WTC11 (cell line): ENCODE data around the gene LRIG1. TPM values are rescaled to one million over a fixed set of nuclear protein-coding genes. Genes with fewer than 3 reads are reported as not detected.

Experiments
- ATAC-seq: fragments of 200-7000 bp; cut with Tn5 transposase; 2 replicates; pipeline ENCODE4 v1.10.0; 2021; ENCODE audit warnings: mild to moderate bottlenecking, moderate library complexity
- CTCF ChIA-PET: fragments of 300-600 bp; sonication (Branson Sonifier 250); formaldehyde crosslinking; loops from one replicate; lab custom pipeline; 2021; ENCODE audit warnings: antibody characterized with exemption; lab: Charles Lee
- POLR2A ChIA-PET: fragments of 350-600 bp; sonication (Branson Sonifier 250); formaldehyde crosslinking; loops from one replicate; lab custom pipeline; 2021; ENCODE audit warnings: antibody characterized with exemption; lab: Charles Lee
- DNase-seq: peaks from one replicate; pipeline ENCODE4 v3.0.0; 2021; ENCODE audit warnings: low spot score
- H3K27ac Mint-ChIP-seq: 2 replicates; pipeline ENCODE4 v1.8.0; 2021; ENCODE audit warnings: mixed read lengths
- H3K27me3 Mint-ChIP-seq: 2 replicates; pipeline ENCODE4 v1.8.0; 2021; ENCODE audit warnings: low read depth, mild to moderate bottlenecking, moderate library complexity, mixed read lengths
- H3K36me3 Mint-ChIP-seq: 2 replicates; pipeline ENCODE4 v1.8.0; 2021; ENCODE audit warnings: mixed read lengths
- H3K4me1 Mint-ChIP-seq: 2 replicates; pipeline ENCODE4 v1.8.0; 2022; ENCODE audit warnings: mixed read lengths
- H3K4me3 Mint-ChIP-seq: 2 replicates; pipeline ENCODE4 v1.8.0; 2021; ENCODE audit warnings: mild to moderate bottlenecking, moderate library complexity, mixed read lengths
- H3K9me3 Mint-ChIP-seq: 2 replicates; pipeline ENCODE4 v1.8.0; 2021; ENCODE audit warnings: mixed read lengths
- GTF2I ChIP-seq: fragments of 250-450 bp; sonication (Bioruptor Pico); conservative IDR thresholded peaks from 2 replicates; pipeline ENCODE4 v1.4.0; 2021; ENCODE audit warnings: mild to moderate bottlenecking
- JAZF1 ChIP-seq: fragments of 250-450 bp; sonication (Bioruptor Pico); IDR thresholded peaks from 2 replicates; pipeline ENCODE4 v1.9.0; 2021; ENCODE audit warnings: moderate library complexity, mild to moderate bottlenecking, inconsistent platforms
- SMAD3 ChIP-seq: sonication (generic); formaldehyde crosslinking; IDR thresholded peaks from 2 replicates; pipeline ENCODE4 v1.8.0; 2022; ENCODE audit warnings: missing genetic modification reagents, mild to moderate bottlenecking, borderline replicate concordance
- TEAD4 ChIP-seq: sonication (generic); formaldehyde crosslinking; IDR thresholded peaks from 2 replicates; pipeline ENCODE4 v1.8.0; 2022; ENCODE audit warnings: mild to moderate bottlenecking, missing genetic modification reagents
- ZNF219 ChIP-seq: sonication (generic); formaldehyde crosslinking; IDR thresholded peaks from 2 replicates; pipeline ENCODE4 v1.8.0; 2023; ENCODE audit warnings: missing genetic modification reagents, mild to moderate bottlenecking, borderline replicate concordance
- ZNF232 ChIP-seq: sonication (generic); formaldehyde crosslinking; IDR thresholded peaks from 2 replicates; pipeline ENCODE4 v1.8.0; 2022; ENCODE audit warnings: mild to moderate bottlenecking, missing genetic modification reagents
- ZNF671 ChIP-seq: fragments of 250-450 bp; sonication (Bioruptor Pico); IDR thresholded peaks from 2 replicates; pipeline ENCODE4 v1.8.0; 2021; ENCODE audit warnings: mild to moderate bottlenecking
- total RNA-seq: library from RNA; stranded (reverse); gene quantifications from 3 replicates; pipeline ENCODE4 v1.2.3, GENCODE V29; 2021
- TF ChIP-seq, protein P1 (sequence below): sonication (generic); formaldehyde crosslinking; IDR thresholded peaks from 2 replicates; pipeline ENCODE4 v1.8.0; 2023; ENCODE audit warnings: mild to moderate bottlenecking, missing genetic modification reagents
- TF ChIP-seq, protein P2 (sequence below): sonication (generic); formaldehyde crosslinking; IDR thresholded peaks from 2 replicates; pipeline ENCODE4 v1.8.0; 2022; ENCODE audit warnings: mild to moderate bottlenecking, missing genetic modification reagents
- TF ChIP-seq, protein P3 (sequence below): fragments of 200-600 bp; IDR thresholded peaks from 2 replicates; pipeline ENCODE4 v1.8.0; 2022; ENCODE audit warnings: antibody characterized with exemption
- TF ChIP-seq, protein P4 (sequence below): sonication (generic); formaldehyde crosslinking; IDR thresholded peaks from 2 replicates; pipeline ENCODE4 v1.8.1; 2023; ENCODE audit warnings: mild to moderate bottlenecking, missing genetic modification reagents, moderate library complexity
- TF ChIP-seq, protein P5 (sequence below): sonication (generic); formaldehyde crosslinking; IDR thresholded peaks from 2 replicates; pipeline ENCODE4 v1.8.0; 2022; ENCODE audit warnings: mild to moderate bottlenecking, missing genetic modification reagents
- TF ChIP-seq, protein P6 (sequence below): fragments of 250-450 bp; sonication (Bioruptor Pico); IDR thresholded peaks from 2 replicates; pipeline ENCODE4 v1.9.0; 2021; ENCODE audit warnings: mild to moderate bottlenecking
- TF ChIP-seq, protein P7 (sequence below): sonication (generic); formaldehyde crosslinking; conservative IDR thresholded peaks from 2 replicates; pipeline ENCODE4 v1.8.1; 2023; ENCODE audit warnings: mild to moderate bottlenecking, low read depth, missing genetic modification reagents, moderate library complexity
- TF ChIP-seq, protein P8 (sequence below): sonication (generic); formaldehyde crosslinking; IDR thresholded peaks from 2 replicates; pipeline ENCODE4 v1.8.0; 2022; ENCODE audit warnings: mild to moderate bottlenecking, missing genetic modification reagents

LRIG1 gene
- total RNA-seq, 1 experiment from 2014 or later = 105 TPM

DNA sequence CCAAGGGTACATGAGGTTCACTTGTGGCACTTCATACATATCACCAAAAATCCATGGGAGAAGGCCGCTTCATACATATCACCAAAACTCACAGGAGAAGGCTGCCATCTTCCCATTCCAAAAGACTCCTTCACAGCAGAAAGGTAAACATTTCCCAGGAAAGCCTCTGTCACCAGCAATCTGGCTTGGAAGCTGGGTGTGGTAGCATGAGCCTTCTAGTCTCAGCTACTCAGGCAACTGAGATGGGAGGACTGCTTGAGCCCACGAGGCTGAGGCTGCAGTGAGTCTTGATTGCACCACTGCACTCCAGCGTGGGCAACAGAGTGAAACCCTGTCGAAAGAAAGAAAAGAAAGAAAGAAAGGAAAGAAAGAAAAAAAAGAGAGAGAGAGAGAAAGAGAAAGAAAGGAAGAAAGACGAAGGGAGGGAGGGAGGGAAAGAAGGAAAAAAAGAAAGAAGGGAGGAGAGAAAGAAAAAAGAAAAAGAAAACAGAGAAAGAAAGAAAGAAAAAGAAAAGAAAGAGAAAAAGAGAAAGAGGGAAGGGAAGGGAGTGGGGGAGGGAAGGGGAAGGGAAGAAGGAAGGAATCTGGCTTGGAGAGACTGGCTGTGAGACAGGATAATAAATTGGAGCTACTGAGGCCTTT, 7.2 kb downstream of the LRIG1 start:
- CTCF ChIA-PET = interaction anchor here (0.6 to 1.5 kb wide), 2 partner anchors 85 to 732 kb away, joined by 3 to 7 read pairs; no protein-coding TSS in a partner anchor
- POLR2A ChIA-PET = interaction anchor here (1.5 to 3.3 kb wide), 2 partner anchors 10 to 51 kb away, joined by 4 to 13 read pairs; no protein-coding TSS in a partner anchor
- TF ChIP-seq, protein P1, sequence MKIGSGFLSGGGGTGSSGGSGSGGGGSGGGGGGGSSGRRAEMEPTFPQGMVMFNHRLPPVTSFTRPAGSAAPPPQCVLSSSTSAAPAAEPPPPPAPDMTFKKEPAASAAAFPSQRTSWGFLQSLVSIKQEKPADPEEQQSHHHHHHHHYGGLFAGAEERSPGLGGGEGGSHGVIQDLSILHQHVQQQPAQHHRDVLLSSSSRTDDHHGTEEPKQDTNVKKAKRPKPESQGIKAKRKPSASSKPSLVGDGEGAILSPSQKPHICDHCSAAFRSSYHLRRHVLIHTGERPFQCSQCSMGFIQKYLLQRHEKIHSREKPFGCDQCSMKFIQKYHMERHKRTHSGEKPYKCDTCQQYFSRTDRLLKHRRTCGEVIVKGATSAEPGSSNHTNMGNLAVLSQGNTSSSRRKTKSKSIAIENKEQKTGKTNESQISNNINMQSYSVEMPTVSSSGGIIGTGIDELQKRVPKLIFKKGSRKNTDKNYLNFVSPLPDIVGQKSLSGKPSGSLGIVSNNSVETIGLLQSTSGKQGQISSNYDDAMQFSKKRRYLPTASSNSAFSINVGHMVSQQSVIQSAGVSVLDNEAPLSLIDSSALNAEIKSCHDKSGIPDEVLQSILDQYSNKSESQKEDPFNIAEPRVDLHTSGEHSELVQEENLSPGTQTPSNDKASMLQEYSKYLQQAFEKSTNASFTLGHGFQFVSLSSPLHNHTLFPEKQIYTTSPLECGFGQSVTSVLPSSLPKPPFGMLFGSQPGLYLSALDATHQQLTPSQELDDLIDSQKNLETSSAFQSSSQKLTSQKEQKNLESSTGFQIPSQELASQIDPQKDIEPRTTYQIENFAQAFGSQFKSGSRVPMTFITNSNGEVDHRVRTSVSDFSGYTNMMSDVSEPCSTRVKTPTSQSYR = no peak
- TF ChIP-seq JAZF1 (no peak), ZNF671 (CRISPR knock-in tag) (no peak)
- TF ChIP-seq, protein P2, sequence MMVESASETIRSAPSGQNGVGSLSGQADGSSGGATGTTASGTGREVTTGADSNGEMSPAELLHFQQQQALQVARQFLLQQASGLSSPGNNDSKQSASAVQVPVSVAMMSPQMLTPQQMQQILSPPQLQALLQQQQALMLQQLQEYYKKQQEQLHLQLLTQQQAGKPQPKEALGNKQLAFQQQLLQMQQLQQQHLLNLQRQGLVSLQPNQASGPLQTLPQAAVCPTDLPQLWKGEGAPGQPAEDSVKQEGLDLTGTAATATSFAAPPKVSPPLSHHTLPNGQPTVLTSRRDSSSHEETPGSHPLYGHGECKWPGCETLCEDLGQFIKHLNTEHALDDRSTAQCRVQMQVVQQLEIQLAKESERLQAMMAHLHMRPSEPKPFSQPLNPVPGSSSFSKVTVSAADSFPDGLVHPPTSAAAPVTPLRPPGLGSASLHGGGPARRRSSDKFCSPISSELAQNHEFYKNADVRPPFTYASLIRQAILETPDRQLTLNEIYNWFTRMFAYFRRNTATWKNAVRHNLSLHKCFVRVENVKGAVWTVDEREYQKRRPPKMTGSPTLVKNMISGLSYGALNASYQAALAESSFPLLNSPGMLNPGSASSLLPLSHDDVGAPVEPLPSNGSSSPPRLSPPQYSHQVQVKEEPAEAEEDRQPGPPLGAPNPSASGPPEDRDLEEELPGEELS (CRISPR knock-in tag) = no peak
- TF ChIP-seq, protein P3, sequence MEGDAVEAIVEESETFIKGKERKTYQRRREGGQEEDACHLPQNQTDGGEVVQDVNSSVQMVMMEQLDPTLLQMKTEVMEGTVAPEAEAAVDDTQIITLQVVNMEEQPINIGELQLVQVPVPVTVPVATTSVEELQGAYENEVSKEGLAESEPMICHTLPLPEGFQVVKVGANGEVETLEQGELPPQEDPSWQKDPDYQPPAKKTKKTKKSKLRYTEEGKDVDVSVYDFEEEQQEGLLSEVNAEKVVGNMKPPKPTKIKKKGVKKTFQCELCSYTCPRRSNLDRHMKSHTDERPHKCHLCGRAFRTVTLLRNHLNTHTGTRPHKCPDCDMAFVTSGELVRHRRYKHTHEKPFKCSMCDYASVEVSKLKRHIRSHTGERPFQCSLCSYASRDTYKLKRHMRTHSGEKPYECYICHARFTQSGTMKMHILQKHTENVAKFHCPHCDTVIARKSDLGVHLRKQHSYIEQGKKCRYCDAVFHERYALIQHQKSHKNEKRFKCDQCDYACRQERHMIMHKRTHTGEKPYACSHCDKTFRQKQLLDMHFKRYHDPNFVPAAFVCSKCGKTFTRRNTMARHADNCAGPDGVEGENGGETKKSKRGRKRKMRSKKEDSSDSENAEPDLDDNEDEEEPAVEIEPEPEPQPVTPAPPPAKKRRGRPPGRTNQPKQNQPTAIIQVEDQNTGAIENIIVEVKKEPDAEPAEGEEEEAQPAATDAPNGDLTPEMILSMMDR = no peak
- no peaks in the 10 kb centered on the region for H3K36me3 Mint-ChIP-seq
- no peaks in the 10 kb centered on the region for H3K9me3 Mint-ChIP-seq
- H3K4me1 Mint-ChIP-seq = peaks cover 97% of the 10 kb centered on the region
- DNase-seq (no peak), ATAC-seq (no peak)
- H3K27me3 Mint-ChIP-seq = no peaks in the 10 kb centered on the region
- H3K27ac Mint-ChIP-seq = peak overlapping the region; percentile 97
- H3K4me3 Mint-ChIP-seq = peak overlapping the region; percentile 95

DNA sequence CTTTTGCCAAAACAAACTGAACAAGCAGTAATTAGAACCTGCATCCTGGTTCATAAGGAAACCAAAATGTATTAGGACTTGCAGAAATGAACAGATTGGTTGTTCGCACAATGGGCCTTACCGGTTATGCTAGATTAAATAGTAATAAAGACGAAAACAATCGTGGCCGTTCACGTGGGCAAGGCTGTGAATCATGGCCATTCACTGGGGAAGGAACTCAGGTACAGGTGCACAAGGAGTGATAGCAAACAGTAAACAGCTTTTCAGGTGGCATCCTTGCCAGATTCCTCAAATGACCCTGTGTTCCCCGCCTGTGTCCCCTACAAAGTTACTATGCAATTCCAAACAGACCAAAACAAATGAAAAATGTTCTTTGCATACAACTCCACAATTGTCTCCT, 8.2 kb downstream of the LRIG1 start:
- ChIA-PET POLR2A (interaction anchor here (1.5 to 3.3 kb wide), 2 partner anchors 9 to 50 kb away, joined by 4 to 13 read pairs; no protein-coding TSS in a partner anchor), CTCF (no interaction called here)
- ATAC-seq (no peak), DNase-seq (no peak)
- Mint-ChIP-seq H3K9me3 (no peaks in the 10 kb centered on the region), H3K4me3 (peak overlapping the region; percentile 71), H3K36me3 (no peaks in the 10 kb centered on the region), H3K4me1 (peaks cover 94% of the 10 kb centered on the region), H3K27ac (peak overlapping the region; percentile 97), H3K27me3 (no peaks in the 10 kb centered on the region)
- TF ChIP-seq, protein P4, sequence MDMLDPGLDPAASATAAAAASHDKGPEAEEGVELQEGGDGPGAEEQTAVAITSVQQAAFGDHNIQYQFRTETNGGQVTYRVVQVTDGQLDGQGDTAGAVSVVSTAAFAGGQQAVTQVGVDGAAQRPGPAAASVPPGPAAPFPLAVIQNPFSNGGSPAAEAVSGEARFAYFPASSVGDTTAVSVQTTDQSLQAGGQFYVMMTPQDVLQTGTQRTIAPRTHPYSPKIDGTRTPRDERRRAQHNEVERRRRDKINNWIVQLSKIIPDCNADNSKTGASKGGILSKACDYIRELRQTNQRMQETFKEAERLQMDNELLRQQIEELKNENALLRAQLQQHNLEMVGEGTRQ (CRISPR knock-in tag) = no peak
- TF ChIP-seq, protein P2 (CRISPR knock-in tag) = no peak
- TF ChIP-seq, protein P5, sequence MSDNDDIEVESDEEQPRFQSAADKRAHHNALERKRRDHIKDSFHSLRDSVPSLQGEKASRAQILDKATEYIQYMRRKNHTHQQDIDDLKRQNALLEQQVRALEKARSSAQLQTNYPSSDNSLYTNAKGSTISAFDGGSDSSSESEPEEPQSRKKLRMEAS (CRISPR knock-in tag) = no peak
- TF ChIP-seq, protein P6, sequence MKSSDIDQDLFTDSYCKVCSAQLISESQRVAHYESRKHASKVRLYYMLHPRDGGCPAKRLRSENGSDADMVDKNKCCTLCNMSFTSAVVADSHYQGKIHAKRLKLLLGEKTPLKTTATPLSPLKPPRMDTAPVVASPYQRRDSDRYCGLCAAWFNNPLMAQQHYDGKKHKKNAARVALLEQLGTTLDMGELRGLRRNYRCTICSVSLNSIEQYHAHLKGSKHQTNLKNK (CRISPR knock-in tag) = no peak
- no peak for TF ChIP-seq GTF2I (CRISPR knock-in tag)
- no peak for TF ChIP-seq SMAD3 (CRISPR knock-in tag)
- TF ChIP-seq, protein P7, sequence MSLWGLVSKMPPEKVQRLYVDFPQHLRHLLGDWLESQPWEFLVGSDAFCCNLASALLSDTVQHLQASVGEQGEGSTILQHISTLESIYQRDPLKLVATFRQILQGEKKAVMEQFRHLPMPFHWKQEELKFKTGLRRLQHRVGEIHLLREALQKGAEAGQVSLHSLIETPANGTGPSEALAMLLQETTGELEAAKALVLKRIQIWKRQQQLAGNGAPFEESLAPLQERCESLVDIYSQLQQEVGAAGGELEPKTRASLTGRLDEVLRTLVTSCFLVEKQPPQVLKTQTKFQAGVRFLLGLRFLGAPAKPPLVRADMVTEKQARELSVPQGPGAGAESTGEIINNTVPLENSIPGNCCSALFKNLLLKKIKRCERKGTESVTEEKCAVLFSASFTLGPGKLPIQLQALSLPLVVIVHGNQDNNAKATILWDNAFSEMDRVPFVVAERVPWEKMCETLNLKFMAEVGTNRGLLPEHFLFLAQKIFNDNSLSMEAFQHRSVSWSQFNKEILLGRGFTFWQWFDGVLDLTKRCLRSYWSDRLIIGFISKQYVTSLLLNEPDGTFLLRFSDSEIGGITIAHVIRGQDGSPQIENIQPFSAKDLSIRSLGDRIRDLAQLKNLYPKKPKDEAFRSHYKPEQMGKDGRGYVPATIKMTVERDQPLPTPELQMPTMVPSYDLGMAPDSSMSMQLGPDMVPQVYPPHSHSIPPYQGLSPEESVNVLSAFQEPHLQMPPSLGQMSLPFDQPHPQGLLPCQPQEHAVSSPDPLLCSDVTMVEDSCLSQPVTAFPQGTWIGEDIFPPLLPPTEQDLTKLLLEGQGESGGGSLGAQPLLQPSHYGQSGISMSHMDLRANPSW (CRISPR knock-in tag) = no peak
- no peak for TF ChIP-seq ZNF232 (CRISPR knock-in tag)
- TF ChIP-seq ZNF219 (CRISPR knock-in tag) = no peak
- TF ChIP-seq TEAD4 (CRISPR knock-in tag) = no peak
- TF ChIP-seq, protein P8, sequence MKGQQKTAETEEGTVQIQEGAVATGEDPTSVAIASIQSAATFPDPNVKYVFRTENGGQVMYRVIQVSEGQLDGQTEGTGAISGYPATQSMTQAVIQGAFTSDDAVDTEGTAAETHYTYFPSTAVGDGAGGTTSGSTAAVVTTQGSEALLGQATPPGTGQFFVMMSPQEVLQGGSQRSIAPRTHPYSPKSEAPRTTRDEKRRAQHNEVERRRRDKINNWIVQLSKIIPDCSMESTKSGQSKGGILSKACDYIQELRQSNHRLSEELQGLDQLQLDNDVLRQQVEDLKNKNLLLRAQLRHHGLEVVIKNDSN (CRISPR knock-in tag) = no peak
